Caki2 (cell line): ENCODE data around the gene TBC1D4. TPM values are rescaled to one million over a fixed set of nuclear protein-coding genes. Genes with fewer than 3 reads are reported as not detected.
"Not testable (repeated sequence)": the region's sequence is repeated elsewhere in the genome, so short reads cannot be mapped to it uniquely, and the experiment has no call there.

Experiments
- DNase-seq: peaks from one replicate; pipeline ENCODE4 v3.0.0-alpha.2; 2015; ENCODE audit warnings: low read depth
- in situ Hi-C: cut with HindIII; loops from 2 replicates; pipeline ENCODE4 v1.10.0; 2016; ENCODE audit warnings: low sequenced_read_pairs, low pct_unique_long_range_greater_than_20kb, mixed read lengths
- total RNA-seq: library from RNA; depleted of rRNA; stranded (reverse); fragments of >200 nt; shearing (Covaris generic); gene quantifications from 2 replicates; pipeline ENCODE4 v1.2.3, GENCODE V29; 2014; ENCODE audit warnings: low replicate concordance

TBC1D4 gene
- total RNA-seq, 1 experiment from 2014 or later = 9.0 TPM

DNA sequence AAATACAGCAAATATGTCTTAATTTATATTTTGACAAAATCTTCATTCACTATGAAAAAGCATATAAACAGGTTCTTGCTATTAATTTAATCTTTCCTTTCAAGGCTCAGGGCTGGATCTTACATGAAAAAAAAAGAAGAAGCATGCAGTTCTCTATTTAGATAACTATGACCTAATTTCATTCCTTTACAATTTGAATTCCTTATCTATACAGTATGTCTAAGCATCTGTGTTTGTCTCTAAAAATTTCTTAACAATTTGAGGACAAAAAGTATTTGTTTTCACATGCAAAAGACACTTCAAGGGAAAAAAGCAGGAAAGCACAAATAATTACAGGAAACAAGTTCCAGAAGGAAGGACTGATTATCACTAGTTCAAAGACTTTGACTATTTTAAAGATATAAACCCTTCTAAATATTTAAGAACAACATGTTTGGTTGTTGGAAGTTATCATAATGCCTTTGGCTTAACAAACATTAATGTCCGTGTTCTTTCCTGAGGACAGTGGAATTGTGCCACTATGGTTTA, 157.5 kb downstream of the TBC1D4 start:
- in situ Hi-C loops = no loop called here
- DNase-seq = no peak

DNA sequence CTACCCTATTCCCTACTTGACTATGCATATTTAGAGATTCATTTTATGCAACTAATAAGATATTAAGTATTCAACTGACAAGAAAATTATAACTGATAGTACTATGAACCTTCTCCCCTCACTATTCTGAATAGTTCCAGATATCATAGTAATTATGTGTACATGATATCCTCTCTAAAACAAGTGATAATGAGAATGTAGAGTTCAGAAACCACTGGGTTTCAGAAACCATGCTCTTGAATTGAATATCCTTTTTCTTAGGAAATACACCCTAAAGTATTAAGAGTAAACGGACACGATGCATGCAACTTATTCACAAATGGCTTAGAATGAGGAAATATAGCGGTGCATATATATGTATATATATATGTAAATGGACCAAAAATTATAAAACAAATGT, 160.9 kb downstream of the TBC1D4 start:
- in situ Hi-C loops = no loop called here
- no peak for DNase-seq

DNA sequence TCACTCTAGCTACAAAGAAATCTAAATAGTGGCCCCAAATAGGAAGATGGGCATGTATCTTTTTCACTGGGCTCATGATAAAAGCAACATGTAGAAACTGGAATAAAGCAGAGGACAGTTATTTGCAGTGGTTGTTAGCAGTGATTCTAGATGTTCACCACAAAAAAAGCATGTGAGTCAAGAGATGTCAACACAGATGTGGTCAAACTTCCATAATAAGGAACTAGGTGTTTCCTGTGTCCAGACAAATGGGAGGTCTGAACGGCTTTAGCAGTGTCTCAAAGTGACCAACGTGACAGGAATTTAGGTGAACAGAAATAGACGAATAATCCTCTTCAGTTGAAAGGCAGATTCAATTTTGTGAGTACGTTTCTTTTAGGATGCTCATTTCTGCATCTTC, 162.7 kb downstream of the TBC1D4 start:
- in situ Hi-C loops = no loop called here
- DNase-seq = no peak

DNA sequence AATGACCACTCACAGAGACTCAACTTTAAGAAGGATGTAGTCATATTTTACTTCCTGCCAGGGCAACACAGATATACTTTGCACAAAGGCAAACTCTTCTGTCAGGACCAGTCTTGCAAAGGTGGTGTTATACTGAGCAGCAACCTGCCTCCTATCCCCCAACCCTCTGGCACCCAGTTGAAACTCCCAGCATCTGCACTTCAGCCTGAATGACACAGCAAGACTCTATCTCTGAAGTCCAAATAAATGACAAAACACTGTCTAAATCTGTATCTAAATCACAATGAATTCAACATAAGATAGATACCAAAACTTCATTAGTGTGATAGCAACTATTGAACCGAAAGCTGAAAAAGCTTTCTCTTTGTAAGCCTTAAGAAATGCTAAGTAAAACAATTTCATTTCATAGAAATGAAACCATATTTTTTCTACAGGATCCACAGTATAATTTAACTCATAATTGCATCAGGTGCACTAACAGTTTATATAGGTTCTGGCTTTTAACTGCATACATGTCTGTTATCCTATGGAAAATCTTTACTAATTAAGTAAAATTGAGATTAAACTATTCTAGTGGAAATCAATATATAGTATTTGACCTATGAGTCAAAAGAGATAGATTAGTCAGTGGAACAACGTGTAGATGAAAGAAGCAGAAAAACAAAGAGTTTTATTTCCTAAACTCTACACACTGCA, 163.7 kb downstream of the TBC1D4 start:
- in situ Hi-C loops = no loop called here
- DNase-seq = no peak

DNA sequence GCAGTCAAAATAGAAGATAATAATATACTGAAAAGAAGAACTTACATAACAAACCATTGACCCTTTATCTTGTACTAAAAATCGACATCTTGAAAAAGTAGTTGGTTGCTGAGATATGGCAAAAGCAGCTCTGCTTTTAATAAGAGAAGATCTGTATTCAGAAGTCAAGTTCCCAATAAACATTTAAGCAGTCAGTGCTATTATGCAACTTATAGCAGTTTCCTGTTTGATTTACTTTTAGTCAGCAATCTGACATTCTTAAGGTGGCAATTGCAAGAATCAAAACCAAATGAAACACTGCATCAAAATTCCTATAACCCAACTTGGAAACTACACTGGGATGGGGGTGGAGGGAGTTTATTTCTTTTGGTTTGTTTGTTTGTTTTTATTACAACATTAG, 165.5 kb downstream of the TBC1D4 start:
- DNase-seq = no peak
- in situ Hi-C loops = no loop called here

DNA sequence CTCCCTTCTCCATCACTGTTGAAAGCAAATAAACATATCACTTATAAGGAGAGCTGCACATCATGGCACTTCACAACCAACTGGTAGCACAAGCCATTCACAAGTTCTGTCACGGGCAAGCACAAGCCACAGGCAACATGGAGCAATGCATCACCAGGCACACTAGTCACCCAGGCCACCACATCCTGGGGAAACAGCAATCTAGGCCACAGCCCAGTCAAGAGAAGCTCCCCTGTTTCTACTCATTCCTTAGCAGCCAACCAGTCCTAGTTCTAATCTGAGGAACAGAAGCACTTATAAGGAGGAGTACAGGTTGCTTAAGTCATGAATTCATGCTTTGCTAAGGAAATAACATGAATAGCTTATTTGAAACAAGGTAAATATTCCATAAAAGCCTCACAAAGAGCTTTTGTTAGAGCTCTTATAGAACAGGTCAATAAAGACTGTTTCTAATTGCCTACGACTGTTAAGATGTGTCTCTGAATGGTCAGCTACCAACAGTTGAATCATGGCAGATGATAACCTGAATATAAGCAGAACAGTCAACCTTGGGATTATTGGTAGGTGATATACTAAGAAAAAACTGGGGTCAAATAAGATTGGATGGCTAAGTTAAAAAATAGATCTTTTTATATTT, 169.0 kb downstream of the TBC1D4 start:
- in situ Hi-C loops = no loop called here

DNA sequence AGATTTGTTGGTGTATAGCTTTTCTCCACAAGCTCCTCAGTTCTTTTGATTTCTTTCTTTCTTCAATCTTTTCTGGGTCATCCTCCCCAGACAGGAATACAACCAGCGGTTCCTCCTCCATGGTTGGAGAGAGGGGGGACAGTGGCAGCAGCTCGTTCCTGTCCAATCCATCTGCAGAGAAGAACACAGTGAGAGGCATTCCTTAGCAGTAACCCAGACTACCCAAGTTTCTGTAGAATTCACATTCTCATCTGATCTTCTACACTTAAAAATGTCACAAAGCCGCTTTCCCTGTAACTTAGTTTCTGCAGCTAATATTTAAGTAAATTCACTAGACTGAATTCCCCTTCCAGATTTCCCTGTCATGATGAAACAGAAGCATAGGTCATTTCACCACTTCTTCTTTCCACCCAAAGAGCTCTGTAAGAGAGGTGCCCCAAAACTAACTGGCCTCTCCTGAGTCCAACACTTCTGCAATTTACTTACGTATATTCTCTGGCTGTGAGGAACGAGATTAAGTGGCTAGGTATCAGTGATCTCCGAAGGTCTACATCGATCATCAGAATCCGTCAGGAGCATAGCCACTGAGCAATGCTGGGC, 171.9 kb downstream of the TBC1D4 start:
- no peak for DNase-seq
- in situ Hi-C loops = no loop called here

More for the DNA sequence above, 169.0 kb downstream of the TBC1D4 start:
- DNase-seq = no peak

DNA sequence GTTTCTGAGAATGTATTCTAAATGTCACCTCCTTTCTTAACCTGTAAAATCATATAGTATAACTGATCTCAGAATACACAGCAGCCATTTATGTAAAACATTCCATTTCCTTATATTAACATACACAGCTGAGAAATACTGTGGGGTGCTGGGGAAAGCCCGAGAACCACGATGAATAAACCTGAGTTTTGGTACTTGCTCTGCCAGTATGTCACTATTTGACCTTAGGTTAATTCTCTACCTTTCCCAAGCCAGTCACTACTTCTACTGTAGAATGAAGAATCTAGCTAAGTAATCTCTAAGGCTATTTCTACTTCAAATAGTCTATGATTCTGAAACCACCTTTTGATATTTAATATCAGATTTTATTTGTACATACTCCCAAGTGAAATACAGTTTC, 173.7 kb downstream of the TBC1D4 start:
- in situ Hi-C loops = no loop called here
- no peak for DNase-seq

DNA sequence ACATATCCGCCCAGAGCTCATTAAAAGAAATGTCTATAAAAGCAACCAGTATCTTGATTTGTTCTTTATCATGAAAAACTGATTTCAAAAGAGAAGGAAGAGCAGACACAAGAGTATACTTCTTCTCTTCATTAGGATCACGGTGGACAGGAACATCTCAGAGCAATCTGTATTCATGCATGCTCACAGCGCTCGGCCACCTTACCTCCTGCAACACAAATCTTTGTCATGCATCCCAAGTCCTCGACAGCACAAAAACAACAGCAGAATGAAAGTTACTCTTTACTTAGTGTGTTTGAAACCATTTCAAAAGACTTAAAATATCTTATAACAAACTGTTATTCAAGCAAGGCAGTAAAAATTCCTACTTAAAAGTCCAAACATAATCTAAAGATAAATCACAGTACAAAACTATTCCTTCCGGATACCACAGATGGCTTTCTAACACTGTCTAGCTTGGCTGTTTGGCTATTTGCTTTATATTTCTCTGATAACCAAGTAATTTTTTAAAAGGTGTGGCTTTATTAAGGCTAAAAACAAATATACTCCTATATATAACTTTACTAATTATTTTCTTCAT, 174.5 kb downstream of the TBC1D4 start:
- no peak for DNase-seq
- in situ Hi-C loops = no loop called here

DNA sequence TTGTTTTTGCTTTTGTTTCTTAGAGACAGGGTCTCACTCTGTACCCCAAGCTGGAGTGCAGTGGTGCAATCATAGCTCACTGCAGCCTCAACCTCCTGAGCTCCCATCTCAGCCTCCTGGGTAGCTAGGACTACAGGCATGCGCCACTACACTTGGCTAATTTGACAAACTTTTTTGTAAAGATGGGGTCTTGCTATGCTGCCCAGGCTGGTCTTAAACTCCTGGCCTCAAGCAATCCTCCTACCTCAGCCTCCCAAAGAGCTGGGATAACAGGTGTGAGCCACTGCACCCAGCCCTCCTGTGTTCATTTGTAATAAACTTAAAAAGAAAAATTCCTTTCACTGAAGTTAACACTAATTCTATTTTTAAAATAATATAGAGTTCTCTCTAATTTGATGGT, 175.0 kb downstream of the TBC1D4 start:
- DNase-seq, in situ Hi-C loops: not testable (repeated sequence)

DNA sequence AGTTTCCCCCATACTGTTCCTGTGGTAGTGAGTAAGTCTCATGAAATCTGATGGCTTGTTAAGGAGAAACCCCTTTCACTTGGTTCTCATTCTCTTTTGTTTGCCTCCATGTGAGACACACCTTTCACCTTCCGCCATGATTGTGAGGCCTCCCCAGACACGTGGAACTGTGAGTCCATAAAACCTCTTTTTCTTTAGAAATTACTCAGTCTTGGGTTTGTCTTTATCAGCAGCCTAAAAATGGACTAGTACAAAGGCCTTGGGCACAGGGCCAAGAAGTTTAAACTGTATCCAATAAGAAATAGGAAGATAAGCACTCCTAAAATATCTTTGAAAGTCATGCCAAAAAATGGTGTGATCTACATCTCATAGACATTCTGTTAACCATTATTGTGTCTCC, 176.9 kb downstream of the TBC1D4 start:
- DNase-seq = no peak
- in situ Hi-C loops = no loop called here

DNA sequence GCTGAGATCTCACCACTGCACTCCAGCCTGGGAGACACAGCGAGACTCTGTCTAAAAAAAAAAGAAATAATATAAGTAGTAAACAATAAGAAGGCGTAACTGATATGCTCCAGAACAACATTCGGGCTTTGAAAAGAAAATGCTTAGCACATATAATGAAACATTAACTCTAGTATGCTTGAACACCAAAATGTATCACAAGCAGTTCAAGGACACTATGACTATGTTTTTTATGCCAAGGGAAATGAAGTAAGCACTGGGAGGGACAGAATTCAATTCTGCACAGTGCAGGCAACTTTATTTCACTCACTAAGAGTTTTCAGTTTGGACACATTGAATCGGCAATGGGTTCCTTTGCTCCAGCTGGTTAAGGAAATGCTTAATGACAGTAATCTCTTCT, 178.7 kb downstream of the TBC1D4 start:
- no peak for DNase-seq
- in situ Hi-C loops = no loop called here

DNA sequence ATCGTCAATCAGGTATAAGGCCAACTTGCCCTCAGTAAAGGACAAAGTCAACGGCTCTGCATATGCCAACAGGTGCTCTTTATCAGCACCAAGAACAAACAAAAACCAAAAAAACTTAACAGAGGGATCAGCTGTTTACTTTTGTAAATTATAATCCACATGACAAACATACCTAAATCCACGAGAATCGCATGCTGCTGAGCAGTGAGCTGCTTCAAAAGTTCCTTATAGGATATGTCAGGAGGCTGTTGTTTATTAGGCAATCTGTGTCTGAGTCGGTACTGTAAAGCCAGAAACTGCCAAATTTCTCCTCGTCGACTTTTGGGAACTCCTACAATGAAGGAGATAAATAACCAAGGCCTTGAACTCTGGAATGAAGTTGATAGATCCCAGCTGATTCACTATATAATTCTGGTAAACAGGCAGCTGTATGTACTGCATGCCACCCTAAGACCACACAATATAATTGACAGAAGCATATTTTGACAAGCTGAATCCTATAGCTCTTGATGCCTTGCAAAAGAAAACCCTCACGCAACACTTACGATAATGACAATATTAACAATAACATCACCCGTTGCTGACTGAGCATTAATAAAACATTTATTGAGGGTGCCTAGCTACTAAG, 179.8 kb downstream of the TBC1D4 start:
- in situ Hi-C loops = no loop called here
- DNase-seq = no peak

DNA sequence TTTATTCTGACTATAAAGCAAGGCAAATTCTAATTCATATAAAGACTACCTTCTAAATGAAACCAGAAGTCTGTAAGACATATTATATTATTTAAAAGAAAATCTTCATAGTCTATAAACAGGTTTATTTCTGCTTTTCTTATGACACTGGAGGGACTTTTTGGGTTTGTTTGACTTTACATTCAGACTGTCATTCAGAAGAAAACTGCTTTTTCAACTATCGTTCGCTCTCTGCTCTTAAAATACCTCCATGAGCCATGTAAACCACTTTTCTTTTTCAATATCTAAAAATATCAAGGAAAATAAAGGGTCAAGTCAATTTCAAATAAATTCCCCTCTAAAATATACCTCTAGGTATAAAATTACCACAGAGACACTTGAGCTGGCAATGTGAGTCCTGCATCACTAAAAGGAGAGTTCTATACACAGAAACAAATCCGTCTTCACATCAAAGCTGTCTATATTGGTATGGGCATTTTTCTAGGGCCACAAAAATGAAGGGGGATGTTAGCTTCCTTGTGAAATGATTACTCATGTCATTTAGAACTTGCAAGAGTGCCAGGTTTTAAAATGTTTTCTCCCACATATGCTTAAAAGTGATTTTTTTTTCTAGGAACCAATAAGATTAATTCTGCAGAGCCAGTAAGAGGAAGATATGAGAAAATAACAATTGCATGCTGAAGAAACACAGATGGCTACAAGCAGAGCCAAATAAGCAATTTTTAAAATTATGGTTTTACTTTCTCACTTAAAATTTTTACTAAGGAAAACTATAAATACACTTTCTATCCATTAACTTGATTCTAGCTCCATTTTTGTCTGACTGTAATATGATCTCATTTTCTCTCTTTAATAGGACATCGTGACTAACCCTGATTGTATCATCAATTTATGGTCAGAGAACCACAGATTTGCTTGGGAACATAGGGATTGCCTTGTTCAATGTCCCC, 181.8 kb downstream of the TBC1D4 start:
- DNase-seq = no peak
- in situ Hi-C loops = no loop called here

DNA sequence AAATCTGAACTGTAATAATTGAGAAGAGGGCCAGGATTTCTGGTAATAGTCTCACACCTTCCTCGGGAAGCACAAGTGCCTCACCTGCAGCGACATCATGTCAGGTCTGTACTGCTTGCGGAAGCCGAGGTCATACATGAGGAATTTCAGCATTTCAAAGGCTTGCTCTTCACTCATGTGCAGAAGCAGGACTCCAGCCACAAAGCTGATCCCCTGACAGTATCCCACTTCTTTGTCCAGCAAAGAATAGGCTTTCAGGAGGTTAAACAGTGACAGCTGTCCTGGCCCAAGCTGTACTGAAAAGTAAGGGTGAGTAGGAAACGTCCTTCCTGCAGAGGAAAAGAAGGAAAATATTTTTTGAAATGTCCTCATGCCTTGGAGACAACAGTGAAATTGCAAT, 182.7 kb downstream of the TBC1D4 start:
- in situ Hi-C loops = no loop called here
- no peak for DNase-seq

DNA sequence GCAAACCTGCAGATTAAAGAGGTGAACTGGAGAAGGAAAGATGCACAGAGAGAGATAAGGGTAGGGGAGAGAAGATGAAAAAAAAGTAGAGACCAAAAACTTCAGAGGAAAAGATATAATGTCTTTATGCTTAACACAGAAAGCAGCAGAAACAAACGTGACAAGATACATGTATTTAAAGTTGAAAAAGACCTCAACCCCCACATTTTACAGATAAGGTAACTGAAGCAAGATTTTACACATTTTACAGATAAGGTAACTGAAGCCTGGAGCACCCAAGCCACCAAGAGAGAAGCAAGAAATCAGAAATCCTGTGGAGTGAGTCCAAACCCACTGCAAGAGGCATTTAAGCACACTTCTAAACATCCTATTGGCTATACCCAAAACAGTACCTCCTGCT, 185.3 kb downstream of the TBC1D4 start:
- in situ Hi-C loops = no loop called here
- no peak for DNase-seq

DNA sequence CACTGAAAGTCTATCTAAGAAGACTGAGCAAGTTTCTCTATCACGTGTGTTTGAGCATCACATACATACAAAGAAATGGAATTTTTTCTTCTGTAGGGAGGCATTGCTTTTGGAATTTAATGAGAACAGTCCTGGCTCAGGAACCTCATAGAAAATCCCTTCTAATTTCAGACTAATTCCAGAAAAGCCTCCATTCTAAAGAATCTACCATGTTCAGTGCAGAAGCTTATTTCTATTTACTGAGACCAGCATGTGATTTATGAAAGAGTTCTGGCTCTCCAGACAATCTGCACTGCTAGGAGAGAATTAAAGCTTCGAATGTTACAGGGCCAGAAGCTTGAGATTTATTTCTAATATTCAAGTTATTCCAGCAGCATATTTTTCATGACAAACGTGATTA, 186.8 kb downstream of the TBC1D4 start:
- DNase-seq = no peak
- in situ Hi-C loops = no loop called here

DNA sequence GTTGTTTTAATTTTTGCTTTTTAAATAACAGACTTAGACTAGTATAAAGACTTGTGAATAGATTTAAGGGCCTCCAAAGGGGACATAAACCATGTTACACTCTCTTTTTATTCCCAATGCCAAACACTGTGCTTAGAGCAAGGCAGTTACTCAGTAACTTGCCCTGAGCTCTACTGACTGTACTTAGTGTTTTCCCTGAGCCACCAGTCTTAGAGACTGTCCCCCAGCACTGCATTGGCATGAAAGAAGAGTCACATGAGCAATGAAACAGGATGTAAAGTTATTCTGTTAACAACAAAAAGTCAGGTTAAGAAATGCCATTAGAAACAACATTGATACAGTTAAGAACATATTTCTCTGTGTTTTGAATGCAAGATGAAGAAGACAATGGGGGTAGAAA, 187.9 kb downstream of the TBC1D4 start:
- no peak for DNase-seq
- in situ Hi-C loops = no loop called here
